Osteocyte (in vitro differentiated cells): ENCODE data around the gene SH3RF3. TPM values are rescaled to one million over a fixed set of nuclear protein-coding genes. Genes with fewer than 3 reads are reported as not detected.
A peak's percentile ranks its signal among the peaks of the same experiment; 100 is the strongest.

Source experiments
- DNase-seq: peaks from one replicate; pipeline ENCODE4 v3.0.0; 2021; ENCODE audit warnings: mixed read lengths; ENCODE audit not compliant: unreplicated experiment; ENCODE audit errors: extremely low spot score
- H3K27ac Mint-ChIP-seq: one replicate; pipeline ENCODE4 v1.8.0; 2021; ENCODE audit warnings: mild to moderate bottlenecking, mixed read lengths; ENCODE audit not compliant: unreplicated experiment
- H3K27me3 Mint-ChIP-seq: one replicate; pipeline ENCODE4 v1.8.0; 2021; ENCODE audit warnings: mixed read lengths; ENCODE audit not compliant: unreplicated experiment
- H3K36me3 Mint-ChIP-seq: one replicate; pipeline ENCODE4 v1.8.0; 2021; ENCODE audit warnings: mixed read lengths; ENCODE audit not compliant: unreplicated experiment
- H3K4me1 Mint-ChIP-seq: one replicate; pipeline ENCODE4 v1.8.0; 2021; ENCODE audit warnings: mixed read lengths; ENCODE audit not compliant: unreplicated experiment
- H3K4me3 Mint-ChIP-seq: one replicate; pipeline ENCODE4 v1.8.0; 2021; ENCODE audit warnings: mild to moderate bottlenecking, moderate library complexity, mixed read lengths; ENCODE audit not compliant: unreplicated experiment
- H3K9me3 Mint-ChIP-seq: one replicate; pipeline ENCODE4 v1.8.0; 2021; ENCODE audit warnings: mixed read lengths; ENCODE audit not compliant: unreplicated experiment
- total RNA-seq: library from RNA; stranded (reverse); gene quantifications from 2 replicates; pipeline ENCODE4 v1.2.1, GENCODE V29; 2021
- TF ChIP-seq, protein P1 (sequence below): fragments of 200-600 bp; sonication (generic); IDR thresholded peaks from 2 replicates; pipeline ENCODE4 v1.5.0; 2021; ENCODE audit warnings: antibody characterized with exemption, mild to moderate bottlenecking, moderate library complexity

SH3RF3 gene
- total RNA-seq, 1 donor from 2014 or later = 79.4 TPM

GRCh38 chr2:109089602-109090300, 39.3 kb upstream of the SH3RF3 start:
- TF ChIP-seq, protein P1, sequence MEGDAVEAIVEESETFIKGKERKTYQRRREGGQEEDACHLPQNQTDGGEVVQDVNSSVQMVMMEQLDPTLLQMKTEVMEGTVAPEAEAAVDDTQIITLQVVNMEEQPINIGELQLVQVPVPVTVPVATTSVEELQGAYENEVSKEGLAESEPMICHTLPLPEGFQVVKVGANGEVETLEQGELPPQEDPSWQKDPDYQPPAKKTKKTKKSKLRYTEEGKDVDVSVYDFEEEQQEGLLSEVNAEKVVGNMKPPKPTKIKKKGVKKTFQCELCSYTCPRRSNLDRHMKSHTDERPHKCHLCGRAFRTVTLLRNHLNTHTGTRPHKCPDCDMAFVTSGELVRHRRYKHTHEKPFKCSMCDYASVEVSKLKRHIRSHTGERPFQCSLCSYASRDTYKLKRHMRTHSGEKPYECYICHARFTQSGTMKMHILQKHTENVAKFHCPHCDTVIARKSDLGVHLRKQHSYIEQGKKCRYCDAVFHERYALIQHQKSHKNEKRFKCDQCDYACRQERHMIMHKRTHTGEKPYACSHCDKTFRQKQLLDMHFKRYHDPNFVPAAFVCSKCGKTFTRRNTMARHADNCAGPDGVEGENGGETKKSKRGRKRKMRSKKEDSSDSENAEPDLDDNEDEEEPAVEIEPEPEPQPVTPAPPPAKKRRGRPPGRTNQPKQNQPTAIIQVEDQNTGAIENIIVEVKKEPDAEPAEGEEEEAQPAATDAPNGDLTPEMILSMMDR = no peak
- Mint-ChIP-seq H3K4me1 (peaks cover 2% of the 10 kb centered on the region), H3K36me3 (peaks cover 2% of the 10 kb centered on the region), H3K9me3 (peaks cover 5% of the 10 kb centered on the region), H3K27ac (no peak overlapping the region), H3K27me3 (peaks cover 4% of the 10 kb centered on the region), H3K4me3 (no peak overlapping the region)
- DNase-seq = peak; percentile 34

DNA sequence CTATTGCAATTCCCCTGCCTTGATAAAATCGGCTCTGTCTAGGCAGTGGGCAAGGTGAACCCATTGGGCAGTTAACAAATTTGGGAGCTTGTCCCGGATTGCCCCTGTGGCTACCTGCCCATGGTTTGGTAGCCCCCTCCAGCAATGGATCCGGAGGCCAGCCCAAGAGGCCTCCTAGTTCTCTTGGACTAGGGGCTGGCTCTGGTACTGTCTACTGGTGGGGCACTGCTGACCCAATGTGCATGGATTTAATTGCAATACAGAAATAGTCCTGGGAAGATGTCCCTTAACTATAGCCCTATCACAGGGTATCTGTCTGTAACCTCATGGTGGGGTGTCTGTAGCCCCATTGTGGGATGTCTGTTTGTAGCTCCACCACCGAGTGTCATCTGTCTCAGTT, 37.5 kb upstream of the SH3RF3 start:
- H3K27ac Mint-ChIP-seq = no peak overlapping the region
- DNase-seq = peak; percentile 57
- peaks cover 9% of the 10 kb centered on the region for H3K9me3 Mint-ChIP-seq
- H3K4me3 Mint-ChIP-seq = no peak overlapping the region
- H3K36me3 Mint-ChIP-seq = peaks cover 2% of the 10 kb centered on the region
- peaks cover 13% of the 10 kb centered on the region for H3K27me3 Mint-ChIP-seq
- peaks cover 2% of the 10 kb centered on the region for H3K4me1 Mint-ChIP-seq
- TF ChIP-seq, protein P1 = no peak

DNA sequence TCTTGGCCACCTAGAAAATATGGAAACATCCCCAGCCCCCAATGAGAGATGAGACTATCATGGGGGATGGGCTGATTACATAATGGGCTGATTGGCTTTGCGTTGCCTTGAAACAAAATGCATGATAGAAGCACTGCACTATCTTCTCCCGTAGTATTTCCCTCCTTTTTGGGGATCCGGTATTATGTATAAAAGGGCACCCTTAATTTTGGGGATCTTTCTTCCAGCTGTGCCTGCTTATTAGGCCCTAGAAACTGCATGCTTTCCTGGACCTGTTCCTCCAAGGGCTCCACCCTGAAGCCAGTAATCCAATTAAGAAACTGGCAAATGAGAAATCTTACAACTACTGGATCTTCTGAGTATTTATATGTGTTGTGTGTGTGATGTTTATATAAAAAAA, 34.9 kb upstream of the SH3RF3 start:
- DNase-seq = no peak
- TF ChIP-seq, protein P1 = no peak
- H3K4me3 Mint-ChIP-seq = no peak overlapping the region
- peaks cover 9% of the 10 kb centered on the region for H3K9me3 Mint-ChIP-seq
- H3K27me3 Mint-ChIP-seq = peaks cover 38% of the 10 kb centered on the region
- no peak overlapping the region for H3K27ac Mint-ChIP-seq
- H3K36me3 Mint-ChIP-seq = no peaks in the 10 kb centered on the region
- H3K4me1 Mint-ChIP-seq = no peaks in the 10 kb centered on the region

- no peaks in the 10 kb centered on the region for H3K4me1 Mint-ChIP-seq
- H3K36me3 Mint-ChIP-seq = no peaks in the 10 kb centered on the region
- H3K9me3 Mint-ChIP-seq = peaks cover 9% of the 10 kb centered on the region
- H3K4me3 Mint-ChIP-seq = no peak overlapping the region
- TF ChIP-seq, protein P1 = no peak
- H3K27ac Mint-ChIP-seq = no peak overlapping the region
- no peak for DNase-seq
- peaks cover 67% of the 10 kb centered on the region for H3K27me3 Mint-ChIP-seq
These were observed 30.6 kb upstream of the SH3RF3 start for GRCh38 chr2:109098251-109098920.

DNA sequence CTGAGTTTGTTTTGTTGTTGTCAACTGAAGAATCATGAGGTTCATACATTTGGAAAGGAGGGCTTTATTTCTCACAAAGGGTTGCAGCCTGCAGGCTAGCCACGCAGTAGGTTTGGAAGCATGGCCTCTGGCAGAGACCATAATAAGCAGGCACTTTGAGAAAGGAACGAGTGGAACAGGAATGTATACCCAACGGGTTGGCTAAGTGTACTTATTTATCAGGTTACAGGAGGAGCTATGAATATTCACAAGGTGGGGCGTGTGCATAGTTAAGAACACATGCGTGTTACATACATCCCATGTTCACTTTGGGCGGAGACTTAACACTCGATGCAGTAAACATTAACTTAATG, 30.1 kb upstream of the SH3RF3 start:
- Mint-ChIP-seq H3K36me3 (no peaks in the 10 kb centered on the region), H3K4me3 (no peak overlapping the region), H3K4me1 (no peaks in the 10 kb centered on the region), H3K27me3 (peaks cover 71% of the 10 kb centered on the region), H3K27ac (no peak overlapping the region), H3K9me3 (peaks cover 5% of the 10 kb centered on the region)
- peak; percentile 17 for DNase-seq
- TF ChIP-seq, protein P1 = no peak
